Anterior cingulate cortex (tissue), 58 donors: Measurements from ENCODE around the gene MYO1C.

Experiments
- DNase-seq, 58 donors: peaks; one replicate each; lab custom pipeline; 2025; lab: John Stamatoyannopoulos, UW

MYO1C gene

GRCh38 chr17:1486802-1487695 lies 5.4 kb downstream of the MYO1C start:
- peak in 8 of 58 donors; percentile 12 to 33 (median 16) for DNase-seq

DNA sequence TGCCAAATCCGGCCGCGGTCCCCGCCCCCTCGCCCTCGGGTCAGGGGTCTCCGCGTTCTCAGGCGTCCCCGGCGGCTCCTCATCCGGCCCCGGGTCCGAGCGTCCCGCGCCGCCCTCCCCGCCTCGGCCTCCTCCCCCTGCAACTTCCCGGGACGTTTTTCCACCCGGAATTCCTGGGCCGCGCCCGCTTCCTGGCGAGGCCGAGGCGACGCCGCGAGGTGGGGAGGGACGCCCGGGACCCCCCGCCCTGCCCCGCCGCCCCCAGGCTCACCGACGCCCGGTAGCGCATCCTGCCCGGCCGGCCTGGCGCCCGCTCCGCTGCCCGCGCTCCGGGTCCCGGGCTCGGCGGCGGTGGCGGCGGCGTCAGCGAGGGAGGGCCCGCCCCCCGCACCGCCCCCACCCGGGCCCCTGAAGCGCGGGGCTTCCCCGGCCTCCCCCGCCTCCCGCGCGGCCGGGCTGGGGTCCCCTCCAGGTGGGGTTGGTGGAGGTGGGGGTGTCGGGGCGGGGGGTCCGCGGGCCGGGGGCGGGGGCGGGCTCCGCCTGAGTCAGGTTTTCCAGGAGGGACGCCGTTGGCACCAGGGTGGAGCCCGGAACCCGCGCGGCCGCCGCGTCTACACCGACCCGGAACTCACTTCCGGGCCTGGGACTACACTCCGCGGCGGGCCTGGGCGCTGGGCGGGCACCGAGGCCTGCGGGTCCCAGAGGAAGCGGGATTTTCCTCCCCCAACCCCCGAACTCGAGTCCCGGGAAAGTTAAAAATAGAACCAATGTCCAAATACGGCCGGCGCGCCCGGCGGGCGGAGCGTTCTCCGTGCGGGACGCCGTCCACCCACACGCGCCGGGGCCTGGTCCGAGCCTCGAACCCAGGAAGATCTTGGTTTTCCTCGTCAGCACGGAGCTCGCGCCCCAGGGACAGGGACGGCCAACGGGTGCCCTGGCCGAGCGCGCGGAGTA lies 6.8 kb downstream of the MYO1C start:
- peak in 5 of 58 donors; percentile 10 to 50 (median 37) for DNase-seq

GRCh38 chr17:1484676-1485422 lies 7.6 kb downstream of the MYO1C start:
- DNase-seq: no peak

GRCh38 chr17:1484060-1484535 lies 8.4 kb downstream of the MYO1C start:
- no peak for DNase-seq

DNA sequence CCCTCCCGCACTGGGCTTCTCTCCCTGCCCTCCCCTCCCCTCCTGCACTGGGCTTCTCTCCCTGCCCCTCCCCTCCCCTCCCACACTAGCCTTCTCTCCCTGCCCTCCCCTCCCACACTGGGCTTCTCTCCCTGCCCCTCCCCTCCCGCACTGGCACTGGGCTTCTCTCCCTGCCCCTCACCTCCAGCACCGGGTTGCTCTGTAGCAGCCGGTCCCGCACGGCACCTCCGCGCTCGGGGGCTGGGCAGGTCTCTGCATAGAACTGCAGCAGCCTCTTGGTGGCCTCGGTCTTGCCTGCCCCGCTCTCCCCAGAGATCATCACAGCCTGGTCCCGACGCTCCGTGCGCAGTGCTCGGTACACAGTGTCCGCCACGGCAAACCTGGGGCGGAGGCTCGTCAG lies 9.8 kb downstream of the MYO1C start:
- peak in 5 of 58 donors; percentile 10 to 43 (median 25) for DNase-seq

DNA sequence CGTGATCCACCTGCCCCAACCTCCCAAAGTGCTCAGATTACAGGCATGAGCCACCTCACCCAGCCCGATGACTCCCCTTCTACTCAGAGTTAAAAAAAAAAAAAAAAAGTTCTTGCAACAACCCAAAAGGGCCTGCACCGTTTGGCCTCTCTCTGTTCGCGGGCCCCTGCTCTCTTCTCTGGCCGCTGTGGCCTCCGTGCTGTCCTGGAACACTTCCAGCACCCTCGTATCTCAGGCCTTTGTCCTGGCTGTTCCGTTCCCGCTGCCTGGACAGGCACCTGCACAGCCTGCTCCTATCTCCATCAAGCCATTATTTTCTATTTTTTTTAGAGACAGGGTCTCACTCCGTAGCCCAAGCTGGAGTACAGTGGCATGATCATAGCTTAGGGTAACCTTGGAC lies 10.8 kb downstream of the MYO1C start:
- no peak for DNase-seq

DNA sequence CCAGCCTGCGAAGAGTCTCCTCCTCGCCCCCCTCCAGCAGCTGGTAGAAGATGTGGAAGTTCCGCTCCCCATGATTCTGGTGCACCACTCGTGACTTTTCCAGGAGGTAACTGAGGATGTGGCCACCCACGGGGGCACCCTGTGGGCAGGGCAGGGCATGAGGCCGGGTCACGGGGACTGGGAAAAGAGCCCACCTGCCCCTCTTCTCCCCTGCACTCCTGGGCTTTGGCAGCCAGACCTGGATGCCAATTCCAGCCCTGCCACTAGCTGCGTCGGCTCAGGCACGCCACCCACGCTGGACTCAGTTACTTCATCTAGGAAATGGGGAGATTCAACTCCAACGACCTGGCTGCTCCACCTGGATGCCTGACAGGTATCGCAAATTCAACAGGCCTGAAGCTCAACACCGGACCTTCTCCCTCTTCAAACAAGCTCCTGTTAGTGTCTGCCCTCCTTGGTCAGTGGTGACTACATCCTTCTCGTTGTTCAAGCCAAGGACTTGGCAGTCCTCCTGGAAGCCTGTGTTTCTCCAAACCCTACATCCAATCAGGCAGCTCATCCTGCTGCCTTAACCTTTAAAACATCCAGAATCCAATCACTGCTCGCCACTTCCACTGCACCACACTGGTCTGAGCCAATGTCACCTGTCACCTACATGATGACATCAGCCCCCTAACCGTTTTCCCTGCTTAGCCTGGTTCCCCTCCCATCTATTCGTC lies 11.6 kb downstream of the MYO1C start:
- peak in 1 of 58 donors; percentile 17 for DNase-seq

GRCh38 chr17:1478418-1478817 lies 14.1 kb downstream of the MYO1C start:
- DNase-seq: no peak

DNA sequence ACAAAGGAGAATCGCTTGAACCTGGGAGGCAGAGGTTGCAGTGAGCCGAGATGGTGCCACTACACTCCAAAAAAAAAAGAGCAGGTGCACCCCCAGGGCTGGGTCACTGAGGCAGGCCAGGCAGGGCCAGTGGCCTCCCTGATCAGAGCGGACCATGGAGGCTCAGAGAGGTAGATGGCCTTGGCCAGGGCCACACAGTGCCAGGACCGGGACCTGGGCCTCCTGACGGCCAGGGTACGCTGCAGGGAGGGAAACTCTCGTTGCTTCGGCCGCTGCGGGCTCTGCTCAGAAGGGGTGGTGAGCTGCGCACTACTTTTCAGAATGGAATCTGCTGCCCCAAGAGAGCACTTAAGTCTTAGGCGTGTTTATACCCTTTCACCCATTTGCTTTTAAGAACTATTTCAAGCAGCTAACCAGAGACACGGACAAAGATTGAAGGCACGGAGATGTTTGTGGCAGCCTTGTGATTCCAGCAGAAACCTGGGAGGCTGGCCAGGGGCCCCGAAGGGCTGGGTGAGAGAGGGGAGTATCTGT lies 17.1 kb downstream of the MYO1C start:
- DNase-seq: no peak

- DNase-seq: no peak
Observed at GRCh38 chr17:1474402-1475189, 17.9 kb downstream of the MYO1C start.

- peak in 32 of 58 donors; percentile 10 to 75 (median 37) for DNase-seq
Observed at GRCh38 chr17:1473841-1474240, 18.6 kb downstream of the MYO1C start.

DNA sequence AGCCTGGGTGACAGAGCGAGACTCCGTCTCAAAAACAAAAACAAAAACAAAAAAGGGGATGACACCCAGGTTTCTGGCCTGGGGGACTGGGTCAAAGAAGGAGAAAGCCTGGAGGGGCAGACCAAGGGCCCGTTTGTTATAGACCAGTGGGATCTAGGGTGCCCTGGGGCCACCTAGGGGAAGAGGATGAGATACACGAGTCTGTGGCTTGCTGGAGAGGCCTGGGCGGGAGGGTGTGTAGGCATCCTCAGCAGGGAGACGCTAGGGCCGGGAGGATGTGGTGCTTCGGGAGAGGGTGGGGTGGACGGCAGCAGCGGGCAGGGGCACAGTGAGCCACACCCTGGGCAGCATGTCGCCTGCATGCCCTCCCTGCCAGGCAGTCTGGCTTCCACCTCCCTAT lies 19.3 kb downstream of the MYO1C start:
- no peak for DNase-seq

DNA sequence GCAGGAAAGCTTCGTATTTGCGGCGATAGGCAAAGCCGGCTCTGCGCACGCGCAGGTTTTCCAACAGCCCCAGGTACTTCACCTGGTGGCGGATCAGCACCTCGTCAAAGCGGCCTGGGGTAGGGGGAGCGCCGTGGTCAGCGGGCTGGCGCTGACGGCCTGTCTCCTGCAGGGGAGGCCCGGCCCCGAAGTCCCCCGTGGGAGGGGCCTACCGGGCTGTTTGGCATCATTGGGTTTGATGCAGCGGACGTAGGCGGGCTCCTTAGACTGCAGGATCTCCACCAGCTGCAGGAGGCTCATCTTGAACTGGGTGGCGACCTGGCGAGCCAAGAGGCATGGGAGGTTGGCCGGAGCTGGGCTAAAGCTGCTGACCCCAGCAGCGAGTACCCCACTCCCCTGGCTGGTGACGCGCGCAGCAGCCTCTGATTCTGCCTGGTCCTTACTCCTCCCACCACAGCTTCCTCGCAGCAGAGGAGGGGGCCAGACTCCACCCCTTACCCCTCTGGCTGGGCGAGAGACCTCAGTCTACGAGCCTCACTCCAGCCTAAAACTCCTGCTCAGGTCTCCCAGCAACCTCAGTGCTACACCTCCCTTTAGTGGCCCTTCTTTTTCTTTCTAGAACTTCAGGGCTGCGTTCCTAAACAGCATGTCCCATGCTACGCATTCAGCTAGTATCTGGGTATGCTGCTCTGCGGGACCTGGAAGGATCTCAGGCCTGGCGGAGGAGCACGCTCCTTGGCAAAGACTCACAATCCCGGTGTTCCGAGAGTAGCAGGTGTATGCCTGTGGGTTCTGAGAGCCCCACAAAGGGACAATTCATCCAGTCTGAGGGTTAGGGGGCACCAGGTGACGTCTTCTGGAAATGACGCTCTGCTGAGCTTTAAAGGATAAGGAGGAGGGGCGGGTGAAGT lies 20.3 kb downstream of the MYO1C start:
- DNase-seq: no peak

- no peak for DNase-seq
Observed at GRCh38 chr17:1471490-1471889, 21.0 kb downstream of the MYO1C start.

- DNase-seq: no peak
Observed at GRCh38 chr17:1470755-1471462, 21.6 kb downstream of the MYO1C start.

GRCh38 chr17:1470071-1470754 lies 22.3 kb downstream of the MYO1C start:
- DNase-seq: no peak
